Adrenal gland (tissue), 5 donors: Measurements from ENCODE around the gene DOK3.

ENCODE experiments used
- POLR2A ChIP-seq, 2 donors: fragments of 450-650 bp; IDR thresholded peaks; one replicate each; pipeline ENCODE4 v1.6.1; 2017; ENCODE audit warnings: antibody characterized with exemption in 2 of 2, mild to moderate bottlenecking in 2 of 2, moderate library complexity in 1 of 2
- TF ChIP-seq, protein P1 (sequence below), 6 experiments: fragments of 450-650 bp in 4 of 6; fragments of 200-600 bp in 2 of 6; sonication (generic) in 1 of 6; IDR thresholded peaks; 1 replicate in 5 of 6; 2 replicates in 1 of 6; pipeline versions ENCODE4 v1.5.1 to v1.8.0; 2016 to 2021; ENCODE audit warnings: antibody characterized with exemption in 6 of 6, mild to moderate bottlenecking in 2 of 6, moderate library complexity in 1 of 6
- donor health status: DM: no; HTN: no; CAD: no.

DNA sequence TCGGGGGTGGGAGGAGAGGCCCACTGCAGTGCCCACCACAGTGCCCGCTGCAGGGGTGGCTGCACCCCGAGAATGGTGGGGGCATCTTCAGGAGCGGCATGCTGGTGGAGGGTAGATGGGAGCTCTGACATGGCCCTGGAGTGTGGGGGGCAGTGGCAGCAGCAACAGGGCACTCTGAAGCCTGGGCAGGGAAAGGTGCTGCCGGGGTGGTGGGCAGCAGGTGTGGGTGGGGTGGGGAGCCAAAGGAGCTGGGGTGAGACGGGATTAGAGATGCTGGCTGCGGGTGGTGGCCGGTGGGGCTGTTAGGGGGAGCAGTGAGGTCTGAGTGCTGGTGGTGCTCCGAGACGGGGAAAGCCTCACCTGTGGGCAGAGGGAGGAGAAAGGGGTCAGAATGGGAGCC is 26.8 kb upstream of the DOK3 start:
- no peak for TF ChIP-seq POLR2A (IDR thresholded peaks at IDR 0.05)
- TF ChIP-seq, protein P1, sequence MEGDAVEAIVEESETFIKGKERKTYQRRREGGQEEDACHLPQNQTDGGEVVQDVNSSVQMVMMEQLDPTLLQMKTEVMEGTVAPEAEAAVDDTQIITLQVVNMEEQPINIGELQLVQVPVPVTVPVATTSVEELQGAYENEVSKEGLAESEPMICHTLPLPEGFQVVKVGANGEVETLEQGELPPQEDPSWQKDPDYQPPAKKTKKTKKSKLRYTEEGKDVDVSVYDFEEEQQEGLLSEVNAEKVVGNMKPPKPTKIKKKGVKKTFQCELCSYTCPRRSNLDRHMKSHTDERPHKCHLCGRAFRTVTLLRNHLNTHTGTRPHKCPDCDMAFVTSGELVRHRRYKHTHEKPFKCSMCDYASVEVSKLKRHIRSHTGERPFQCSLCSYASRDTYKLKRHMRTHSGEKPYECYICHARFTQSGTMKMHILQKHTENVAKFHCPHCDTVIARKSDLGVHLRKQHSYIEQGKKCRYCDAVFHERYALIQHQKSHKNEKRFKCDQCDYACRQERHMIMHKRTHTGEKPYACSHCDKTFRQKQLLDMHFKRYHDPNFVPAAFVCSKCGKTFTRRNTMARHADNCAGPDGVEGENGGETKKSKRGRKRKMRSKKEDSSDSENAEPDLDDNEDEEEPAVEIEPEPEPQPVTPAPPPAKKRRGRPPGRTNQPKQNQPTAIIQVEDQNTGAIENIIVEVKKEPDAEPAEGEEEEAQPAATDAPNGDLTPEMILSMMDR (IDR thresholded peaks at IDR 0.05) = no peak
